Stimulated activated CD4-positive, alpha-beta T cell treated with anti-CD3 and anti-CD28 coated beads, Interleukin-4, amount 100 ng/mL, for 24 hours (primary cell): ENCODE results near the gene KIAA2012.
A peak's percentile ranks its signal among the peaks of the same experiment; 100 is the strongest.

ENCODE experiments used
- DNase-seq: peaks from one replicate; pipeline ENCODE4 v3.0.0-alpha.2; 2020

KIAA2012 gene

DNA sequence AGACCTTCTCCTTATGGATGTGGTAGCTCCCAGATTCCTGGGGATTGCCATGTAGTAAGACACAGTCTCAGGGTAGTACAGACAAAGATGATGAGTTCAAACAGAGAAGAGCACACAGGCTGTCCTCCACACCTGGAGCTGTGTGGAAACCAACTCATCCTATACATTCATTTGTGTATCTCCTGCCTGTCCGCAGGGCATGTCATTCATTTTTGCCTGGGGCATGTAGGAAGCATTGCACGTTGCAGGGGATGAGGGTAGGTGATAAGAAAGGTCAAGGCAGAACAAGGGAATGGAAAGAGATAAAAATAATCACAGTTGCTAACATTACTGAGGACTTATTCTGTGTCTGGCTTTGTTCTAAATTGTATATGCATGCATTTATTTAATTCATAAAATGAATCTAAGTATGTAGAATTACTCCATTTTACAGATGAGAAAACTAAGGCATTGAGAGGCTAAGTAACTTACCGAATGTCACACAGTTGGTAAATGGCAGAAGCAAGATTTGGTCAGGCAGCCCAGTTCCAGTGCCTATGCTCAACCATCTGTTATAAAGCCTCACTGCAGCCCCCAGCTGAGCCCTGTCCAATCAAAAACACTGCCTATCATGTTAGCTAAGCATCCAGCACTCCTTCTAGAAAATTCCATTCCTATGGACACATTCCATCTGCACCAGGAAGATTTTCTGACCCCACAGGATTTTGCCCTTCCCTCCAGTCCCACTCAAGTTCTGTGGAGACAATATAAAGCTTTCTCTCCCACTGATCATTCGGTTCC lies 84.3 kb downstream of the KIAA2012 start:
- no peak for DNase-seq

- DNase-seq = no peak
These were observed 85.7 kb downstream of the KIAA2012 start for GRCh38 chr2:202158796-202159195.

GRCh38 chr2:202161151-202161835 lies 88.2 kb downstream of the KIAA2012 start:
- no peak for DNase-seq

DNA sequence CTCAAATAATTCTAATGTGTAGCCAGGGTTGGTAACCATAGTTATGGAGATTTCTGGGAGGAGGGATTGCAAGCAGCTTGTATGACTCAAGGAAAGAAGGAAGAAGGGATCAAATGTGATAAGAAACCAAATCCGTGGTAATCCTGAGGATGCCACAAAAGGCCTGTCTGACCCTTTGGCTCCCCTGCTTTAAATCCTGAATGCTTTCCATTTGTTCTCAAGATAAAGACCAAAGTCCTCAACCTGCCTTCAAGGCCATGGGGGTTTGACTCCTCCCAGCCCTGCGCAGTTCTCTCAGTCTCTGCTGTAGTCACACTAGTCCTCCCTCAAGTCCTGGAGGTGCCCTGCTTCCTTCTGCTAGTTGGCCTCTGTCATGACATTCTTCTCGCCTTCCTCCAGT lies 91.4 kb downstream of the KIAA2012 start:
- no peak for DNase-seq

- no peak for DNase-seq
These were observed 92.2 kb downstream of the KIAA2012 start for GRCh38 chr2:202165208-202165607.

DNA sequence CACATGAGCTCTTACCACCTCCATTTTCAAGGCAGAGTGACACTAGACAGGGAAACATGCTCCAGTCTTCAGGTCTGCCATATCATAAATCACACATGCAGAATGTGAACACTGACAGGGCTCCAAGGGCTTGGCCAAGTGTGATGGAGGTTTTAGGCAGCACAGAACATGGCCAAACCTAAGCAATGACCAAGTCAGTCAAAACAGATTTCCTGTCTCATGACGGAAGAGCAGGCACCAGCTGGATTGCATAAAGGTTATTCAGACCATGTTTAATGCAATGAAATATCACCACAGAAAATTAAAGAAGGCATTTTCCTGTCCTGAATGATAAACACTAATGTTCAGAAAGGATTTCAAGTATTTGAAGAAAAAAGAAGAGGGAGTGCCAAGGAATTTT lies 92.9 kb downstream of the KIAA2012 start:
- DNase-seq = no peak

- no peak for DNase-seq
These were observed 96.1 kb downstream of the KIAA2012 start for GRCh38 chr2:202169131-202169530.

- DNase-seq = no peak
These were observed 96.9 kb downstream of the KIAA2012 start for GRCh38 chr2:202169832-202170424.

GRCh38 chr2:202171241-202171825 lies 98.3 kb downstream of the KIAA2012 start:
- DNase-seq = no peak

DNA sequence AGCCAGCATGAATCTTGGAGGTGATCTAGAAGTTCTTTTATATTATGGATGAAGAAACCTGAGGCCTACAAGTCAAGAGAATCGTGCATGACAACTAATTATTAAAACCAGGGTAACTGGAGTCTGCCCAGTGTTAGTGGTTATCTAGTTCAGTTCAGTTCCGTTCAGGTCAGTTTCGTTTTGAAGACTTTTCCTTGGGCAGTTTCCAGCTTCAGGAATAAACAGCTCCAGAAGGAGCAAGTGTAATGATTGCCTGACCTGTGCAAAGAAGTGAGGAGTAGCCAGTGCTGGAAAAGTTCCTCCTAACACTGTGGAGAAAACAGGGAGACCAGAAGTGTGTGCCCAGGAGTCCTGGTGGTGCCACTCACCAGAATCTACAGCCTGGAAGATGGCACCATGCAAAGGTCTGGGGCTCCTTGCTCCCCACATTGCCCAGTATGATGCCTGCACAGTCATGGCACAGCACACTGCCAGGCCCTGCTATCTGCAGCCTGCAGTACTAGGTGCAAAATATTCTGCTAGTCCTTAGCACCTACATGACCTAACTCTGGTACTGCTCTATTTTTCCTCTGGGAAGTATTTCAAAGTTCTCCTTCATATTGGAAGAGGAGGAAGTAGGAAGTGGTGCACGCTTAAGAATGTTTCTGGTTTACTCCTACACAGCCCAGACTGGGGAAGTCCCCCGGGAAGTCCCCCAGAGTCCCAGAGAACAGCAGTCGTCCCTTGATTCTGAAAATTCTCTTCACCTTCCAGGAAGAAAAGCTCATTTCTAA lies 99.6 kb downstream of the KIAA2012 start:
- peak; percentile 59 for DNase-seq

DNA sequence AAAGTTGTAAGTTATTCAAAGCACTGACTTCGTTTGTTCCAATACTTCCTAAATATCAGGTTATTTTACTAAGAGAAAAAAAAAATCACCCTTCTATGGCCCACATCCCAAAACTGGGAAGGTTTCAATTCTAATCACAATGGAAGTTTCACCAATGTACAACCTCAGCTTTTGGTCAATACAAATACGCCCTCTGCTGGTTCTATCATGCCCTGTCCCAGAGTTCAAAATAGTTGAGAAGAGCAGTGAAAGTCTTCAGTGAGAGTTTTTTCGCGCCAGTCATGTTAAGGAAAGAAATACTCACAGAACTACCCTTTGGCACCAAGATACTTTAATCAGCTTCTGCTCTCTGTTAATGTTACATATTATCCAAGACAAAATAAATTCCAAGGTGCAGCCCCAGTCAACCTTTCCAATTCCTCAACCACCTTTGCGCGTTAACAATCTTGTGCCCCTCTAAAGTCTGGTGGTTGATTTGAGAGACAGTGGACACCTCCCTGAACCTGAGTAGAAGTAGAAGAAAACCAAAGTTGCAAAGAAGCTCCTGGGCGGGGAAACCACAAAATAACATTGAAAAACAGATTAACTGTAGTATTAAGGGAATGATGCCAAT lies 105.4 kb downstream of the KIAA2012 start:
- peak; percentile 64 for DNase-seq

DNA sequence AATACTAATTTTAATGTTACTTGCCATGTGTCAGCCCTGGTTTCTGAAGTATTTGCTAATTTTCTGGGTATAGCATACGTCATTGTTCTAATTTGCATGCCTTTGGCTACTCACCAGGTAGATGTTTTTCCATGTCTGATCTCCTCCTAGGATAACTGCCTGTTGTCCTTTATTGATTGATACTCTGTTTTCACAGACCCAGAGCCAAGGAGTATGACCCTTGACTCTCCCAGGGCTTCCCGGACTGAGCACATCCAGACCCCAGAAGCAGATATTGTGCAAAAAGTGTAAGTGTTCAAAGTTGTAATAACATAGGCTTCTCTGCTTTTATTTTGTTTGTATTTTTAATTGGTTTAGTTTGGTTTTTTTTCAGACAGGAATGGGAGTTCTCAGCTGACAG lies 111.5 kb downstream of the KIAA2012 start:
- no peak for DNase-seq

GRCh38 chr2:202185156-202185555 lies 112.1 kb downstream of the KIAA2012 start:
- no peak for DNase-seq

DNA sequence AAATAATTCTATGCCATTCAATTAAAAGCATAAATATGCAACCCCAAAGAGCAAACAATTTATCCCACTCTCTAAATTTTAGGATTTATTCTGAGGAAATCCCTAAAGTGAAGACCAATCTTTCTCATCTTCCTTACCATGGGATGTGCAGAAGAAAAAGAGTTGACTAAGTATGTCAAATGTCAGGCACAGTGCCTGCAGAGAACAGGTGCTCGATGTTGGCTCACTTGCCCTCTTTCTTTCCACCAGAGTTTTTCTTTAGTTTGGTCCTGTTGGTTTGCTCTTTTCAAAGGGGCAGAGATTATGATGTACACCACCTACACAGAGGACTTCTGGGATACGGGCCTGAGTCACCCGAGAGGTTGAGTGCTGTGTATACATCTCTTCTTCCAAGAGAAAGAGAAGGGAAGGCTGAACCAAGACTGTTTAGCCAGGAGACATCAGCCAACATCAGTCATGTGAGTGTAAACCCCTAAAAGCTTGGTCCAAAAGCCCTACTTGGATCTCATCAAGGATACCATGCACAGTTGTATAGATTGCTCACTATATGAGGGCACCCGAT lies 113.7 kb downstream of the KIAA2012 start:
- no peak for DNase-seq

GRCh38 chr2:202187570-202187969 lies 114.5 kb downstream of the KIAA2012 start:
- DNase-seq = no peak

DNA sequence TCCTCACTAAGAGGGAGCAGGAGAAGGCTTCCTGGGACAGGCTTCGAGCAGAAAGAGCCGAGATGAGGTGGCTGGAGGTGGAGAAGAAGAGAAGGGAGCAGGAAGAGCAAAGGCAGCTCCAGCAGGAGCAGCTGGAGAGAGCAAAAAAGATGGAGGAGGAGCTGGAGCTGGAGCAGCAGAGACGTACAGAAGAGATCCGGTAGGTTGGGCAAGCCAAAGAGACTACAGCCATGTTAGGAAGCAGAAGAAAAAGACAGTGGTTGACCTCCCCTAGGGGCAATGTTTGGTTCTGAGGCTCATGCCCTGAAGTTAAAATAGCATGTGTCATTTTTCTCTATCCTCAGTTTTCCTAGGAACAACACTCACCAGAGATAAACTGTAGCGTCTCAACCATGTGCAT lies 120.2 kb downstream of the KIAA2012 start:
- no peak for DNase-seq

DNA sequence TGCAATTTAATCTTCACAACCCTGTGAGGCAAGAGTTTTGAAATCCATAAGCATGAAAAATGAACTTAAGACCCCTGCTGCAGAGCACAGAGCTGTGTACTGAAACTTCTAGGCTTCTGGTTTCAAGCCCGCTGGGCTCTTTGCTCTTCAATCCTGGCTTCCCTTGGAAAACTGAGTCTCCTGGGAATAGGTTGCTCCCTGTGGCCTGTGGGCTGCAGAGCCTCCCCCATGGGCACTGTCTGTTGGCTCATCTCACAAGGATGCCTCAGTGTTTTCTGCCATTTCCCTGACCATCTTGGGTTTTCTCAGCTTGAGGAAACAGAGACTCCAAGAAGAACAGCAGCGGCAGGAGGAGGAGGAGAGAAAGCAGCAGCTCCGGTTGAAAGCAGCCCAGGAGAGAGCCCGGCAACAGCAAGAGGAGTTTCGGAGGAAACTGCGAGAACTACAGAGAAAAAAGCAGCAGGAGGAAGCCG lies 120.9 kb downstream of the KIAA2012 start:
- no peak for DNase-seq

- no peak for DNase-seq
These were observed 121.4 kb downstream of the KIAA2012 start for GRCh38 chr2:202194418-202194817.

DNA sequence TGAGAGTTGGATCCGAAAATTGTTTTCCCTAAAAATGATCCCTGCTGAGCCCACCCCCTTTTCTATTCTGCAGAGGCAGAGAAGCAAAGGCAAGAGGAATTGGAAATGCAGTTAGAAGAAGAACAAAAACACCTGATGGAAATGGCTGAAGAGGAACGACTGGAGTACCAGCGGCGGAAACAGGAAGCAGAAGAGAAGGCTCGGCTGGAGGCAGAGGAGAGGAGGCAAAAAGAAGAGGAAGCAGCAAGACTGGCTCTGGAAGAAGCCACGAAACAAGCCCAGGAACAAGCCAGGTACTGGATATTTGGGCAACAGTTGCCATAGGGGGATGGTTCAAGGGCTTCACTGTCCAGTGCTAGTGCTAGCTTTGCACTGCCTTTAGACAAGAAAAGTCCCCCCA lies 123.7 kb downstream of the KIAA2012 start:
- no peak for DNase-seq

GRCh38 chr2:202201220-202202160 lies 128.4 kb downstream of the KIAA2012 start:
- no peak for DNase-seq

GRCh38 chr2:202203348-202203747 lies 130.3 kb downstream of the KIAA2012 start:
- no peak for DNase-seq
